NCI-H748 (cell line): ENCODE measurements around the gene EEF2.
"Not testable (repeated sequence)": the region's sequence is repeated elsewhere in the genome, so short reads cannot be mapped to it uniquely, and the experiment has no call there.

Experiments used
- DNase-seq: peaks from one replicate; lab custom pipeline; 2025; ENCODE audit not compliant: unreplicated experiment; lab: John Stamatoyannopoulos, UW

The EEF2 gene

DNA sequence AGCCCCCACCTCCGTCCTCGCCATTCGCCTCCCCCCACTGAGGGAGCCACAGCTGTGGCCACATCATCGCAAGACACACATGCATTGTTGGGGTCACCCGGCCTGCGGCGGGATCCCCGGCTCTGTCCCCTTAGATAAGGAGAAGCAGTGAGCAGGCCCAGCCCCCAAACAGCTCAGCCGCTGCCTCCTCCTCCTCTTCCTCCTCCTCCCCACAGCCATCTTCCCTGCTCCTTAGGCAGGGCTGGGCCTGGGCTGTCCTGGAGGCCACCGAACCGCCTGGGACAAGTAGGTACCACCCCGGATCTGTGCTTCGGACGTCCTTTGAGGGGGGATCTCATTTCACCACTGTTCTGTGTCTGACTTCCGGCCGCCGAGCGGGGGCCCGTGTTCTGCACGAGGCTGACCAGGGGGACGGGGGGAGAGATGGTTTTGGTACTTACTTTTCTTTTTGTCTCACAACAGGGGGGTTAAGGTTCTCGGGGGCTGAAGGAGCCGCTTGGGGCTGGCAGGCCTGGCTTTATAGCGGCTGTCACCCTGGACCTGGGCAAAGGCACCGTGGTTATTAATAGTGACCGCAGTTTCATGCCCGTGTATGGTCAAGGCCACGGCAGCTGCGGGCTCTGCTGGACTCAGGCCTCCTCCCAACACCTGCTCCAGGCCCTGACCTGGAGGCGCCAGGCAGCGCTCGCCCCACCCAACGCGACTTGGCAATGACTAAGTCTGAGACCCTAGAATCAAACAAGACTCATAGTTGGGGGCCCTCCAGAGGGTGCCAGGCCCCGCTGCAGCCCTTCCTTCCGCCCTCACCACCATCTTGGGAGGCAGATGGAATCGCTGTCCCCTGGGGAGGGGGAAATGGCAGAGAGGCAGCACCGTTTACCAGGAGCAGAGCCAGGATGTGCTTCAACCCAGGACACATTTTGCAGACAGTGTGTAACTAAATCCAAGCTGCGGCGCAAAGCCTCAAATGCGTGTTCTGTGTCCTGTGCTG is 34.1 kb downstream of the EEF2 start:
- DNase-seq: no peak

DNA sequence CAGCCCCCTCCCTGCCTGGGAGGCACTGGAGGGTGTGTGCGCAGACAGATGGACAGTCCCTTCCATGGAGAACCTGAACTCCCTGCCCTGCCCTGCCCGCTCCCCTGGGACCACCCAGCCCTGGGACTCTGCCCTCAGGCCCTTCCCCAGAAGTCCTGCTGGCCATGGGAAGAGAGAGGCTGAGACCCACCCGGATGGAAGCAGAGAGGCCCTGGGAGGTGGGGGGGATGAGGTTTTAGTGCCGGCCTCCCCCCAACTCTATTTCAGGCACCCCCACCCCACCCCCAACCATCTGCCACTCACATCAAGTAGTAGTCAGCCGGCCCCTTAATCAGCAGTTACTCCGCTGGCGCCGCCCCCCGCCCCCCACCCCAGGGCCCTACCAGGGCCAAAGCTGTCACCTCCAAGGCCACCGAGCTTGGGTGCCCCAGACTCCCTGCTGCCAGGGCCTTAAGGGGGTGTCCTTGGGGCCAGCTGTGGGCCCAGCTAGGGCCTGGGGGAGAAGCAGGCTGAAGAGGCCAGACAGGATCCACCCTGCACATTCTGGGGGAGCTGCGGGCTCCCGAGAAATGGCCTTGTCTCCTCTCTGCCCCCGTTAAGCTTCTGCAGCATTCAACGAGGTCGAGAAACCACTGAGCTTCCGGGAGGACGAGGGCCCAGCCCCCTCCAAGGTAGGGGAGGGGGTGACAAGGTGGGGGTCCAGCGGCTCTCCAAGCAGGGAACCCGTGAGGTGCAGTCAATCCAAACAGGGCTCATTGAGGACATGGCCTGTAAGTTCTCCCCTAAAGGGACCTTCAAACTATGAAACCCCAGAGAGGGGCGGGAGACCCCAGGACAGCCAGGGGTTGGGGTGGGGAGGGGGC is 35.0 kb downstream of the EEF2 start:
- DNase-seq: no peak

DNA sequence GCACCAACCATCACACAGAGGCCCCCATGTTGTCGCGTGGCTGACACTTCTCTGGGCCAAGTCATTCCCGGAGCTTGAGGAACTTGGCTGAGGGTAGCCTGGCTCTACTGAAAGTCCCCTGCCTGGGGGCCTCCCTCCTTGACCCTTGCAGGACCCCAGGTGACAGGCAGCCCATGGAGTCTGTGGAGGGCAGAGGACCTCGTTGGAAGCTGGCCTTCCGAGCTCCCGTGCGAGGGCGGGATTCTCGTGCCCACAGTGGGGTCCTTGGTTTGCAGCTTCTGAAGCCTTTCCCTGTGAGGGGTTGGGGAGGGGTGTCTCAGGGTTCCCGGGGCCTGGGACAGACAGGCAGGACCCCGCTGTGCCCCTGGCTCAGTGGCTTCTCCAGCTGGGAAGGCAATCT is 36.0 kb downstream of the EEF2 start:
- DNase-seq: no peak

DNA sequence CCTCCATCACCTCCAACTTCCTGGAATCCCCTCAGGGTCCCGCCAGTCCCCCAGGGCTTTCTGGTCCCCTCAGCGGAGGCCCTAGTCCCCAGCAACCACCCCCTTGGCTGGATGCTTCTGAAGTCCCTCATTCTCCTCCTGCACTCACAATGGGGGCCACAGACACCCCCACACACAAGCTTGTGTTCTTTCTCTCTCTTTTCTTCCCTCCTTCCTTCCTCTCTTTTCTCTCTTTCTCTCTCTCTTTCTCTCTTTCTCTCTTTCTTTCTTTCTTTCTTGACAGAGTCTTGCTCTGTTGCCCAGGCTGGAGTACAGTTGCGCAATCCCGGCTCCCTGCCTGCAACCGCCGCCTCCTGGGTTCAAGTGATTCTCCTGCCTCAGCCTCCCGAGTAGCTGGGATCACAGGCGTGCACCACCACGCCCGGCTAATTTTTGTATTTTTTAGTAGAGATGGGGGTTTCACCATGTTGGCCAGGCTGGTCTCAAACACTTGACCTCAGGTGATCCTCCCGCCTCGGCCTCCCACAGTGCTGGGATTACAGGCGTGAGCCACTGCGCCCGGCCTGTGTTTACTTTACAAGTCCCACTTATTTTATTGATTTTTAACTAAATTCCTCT is 37.8 kb downstream of the EEF2 start:
- not testable (repeated sequence) for DNase-seq

DNA sequence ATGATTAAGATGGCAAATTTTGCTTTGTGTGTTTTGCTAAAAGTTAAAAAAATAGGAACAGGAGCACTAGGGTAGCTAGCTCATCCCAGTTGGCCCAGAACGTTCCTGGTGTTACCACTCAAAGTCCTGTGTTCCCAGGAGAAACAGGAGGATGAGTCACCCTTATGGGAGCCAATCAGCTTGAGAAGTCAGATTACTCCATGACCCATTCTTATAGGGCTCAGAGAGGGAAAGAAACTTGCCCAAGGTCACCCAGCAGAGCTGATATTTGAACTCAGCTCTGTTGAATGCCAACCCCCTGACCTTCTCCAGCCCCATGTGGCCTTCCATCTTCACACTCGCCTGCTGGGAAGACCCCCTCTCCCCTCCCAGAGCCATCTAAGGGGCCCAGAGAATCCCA is 39.4 kb downstream of the EEF2 start:
- no peak for DNase-seq

DNA sequence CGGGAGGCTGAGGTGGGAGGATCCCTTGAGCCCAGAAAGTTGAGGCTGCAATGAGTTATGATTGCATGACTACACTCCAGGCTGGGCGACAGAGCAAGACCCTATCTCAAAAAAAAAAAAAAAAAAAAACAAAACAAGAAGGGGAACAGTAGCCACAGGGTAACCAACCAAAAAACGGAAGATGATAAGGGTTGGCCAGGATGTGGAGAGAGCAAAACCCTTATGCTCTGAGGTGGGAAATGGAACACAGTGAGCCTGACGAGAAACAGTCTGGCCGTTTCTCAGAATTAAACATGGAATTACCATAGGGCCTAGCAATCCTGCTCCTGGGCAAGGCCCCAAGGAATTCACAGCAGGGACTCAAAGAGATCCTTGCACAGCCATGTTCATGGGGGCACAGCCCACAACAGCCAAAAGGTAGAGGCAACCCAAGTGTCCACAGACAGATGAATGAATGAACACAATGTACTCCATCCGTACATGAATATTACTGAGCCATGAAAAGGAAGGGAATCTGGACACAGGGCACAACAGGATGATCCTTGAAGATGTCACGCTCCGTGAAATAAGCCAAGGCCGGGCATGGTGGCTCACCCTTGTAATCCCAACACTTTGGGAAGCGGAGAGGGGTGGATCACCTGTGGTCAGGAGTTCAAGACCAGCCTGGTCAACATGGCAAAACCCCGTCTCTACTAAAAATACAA is 41.1 kb downstream of the EEF2 start:
- DNase-seq: no peak

DNA sequence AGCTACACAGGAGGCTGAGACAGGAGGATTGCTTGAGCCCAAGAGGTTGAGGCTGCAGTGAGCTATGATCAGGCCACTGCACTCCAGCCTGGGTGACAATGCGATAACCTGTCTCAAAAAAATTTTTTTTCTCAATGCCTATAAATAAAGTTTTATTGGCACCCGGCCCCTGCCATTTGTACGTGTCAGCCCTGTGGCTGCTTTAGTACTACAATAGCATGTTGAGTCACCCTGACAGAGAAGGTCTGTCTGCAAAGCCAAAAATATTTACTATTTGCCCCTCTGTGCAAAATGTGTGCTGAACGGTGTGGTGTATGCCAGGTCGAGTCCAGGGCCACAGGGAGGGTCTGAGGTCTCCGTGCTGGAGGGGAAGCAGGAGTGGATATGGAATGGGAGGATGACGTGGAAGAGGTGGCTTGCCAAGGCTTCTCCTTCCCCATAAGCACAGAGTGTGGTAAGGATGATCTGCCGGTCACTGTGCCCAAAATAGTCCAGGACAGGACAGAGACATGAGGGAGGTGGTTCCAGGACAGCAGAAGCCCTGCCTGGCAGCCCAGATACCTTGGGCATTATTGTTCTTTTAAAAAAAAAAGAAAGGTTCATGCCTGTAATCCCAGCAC is 42.4 kb downstream of the EEF2 start:
- DNase-seq: no peak

DNA sequence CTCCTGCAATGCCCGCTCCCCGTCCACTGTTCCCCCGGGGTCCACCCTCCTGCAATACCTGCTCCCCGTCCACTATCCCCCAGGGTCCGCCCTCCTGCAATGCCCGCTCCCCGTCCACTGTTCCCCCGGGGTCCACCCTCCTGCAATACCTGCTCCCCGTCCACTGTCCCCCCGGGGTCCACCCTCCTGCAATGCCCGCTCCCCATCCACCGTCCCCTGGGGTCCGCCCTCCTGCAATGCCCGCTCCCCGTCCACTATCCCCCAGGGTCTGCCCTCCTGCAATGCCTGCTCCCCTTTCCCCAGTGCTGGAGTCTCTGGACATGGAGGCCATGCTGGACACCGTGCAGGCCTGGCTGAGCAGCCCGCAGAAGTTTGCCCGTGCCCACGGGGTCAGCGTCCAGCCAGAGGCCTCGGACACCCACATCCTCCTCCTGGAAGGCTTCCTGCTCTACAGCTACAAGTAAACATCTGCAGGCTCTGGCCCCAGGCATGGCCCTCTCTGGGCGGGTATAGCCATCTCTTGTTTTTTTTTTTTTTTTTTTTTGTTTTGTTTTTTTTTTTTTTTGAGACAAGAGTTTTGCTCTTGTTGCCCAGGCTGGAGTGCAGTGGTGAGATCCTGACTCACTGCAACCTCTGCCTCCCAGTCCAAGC is 46.8 kb downstream of the EEF2 start:
- not testable (repeated sequence) for DNase-seq

DNA sequence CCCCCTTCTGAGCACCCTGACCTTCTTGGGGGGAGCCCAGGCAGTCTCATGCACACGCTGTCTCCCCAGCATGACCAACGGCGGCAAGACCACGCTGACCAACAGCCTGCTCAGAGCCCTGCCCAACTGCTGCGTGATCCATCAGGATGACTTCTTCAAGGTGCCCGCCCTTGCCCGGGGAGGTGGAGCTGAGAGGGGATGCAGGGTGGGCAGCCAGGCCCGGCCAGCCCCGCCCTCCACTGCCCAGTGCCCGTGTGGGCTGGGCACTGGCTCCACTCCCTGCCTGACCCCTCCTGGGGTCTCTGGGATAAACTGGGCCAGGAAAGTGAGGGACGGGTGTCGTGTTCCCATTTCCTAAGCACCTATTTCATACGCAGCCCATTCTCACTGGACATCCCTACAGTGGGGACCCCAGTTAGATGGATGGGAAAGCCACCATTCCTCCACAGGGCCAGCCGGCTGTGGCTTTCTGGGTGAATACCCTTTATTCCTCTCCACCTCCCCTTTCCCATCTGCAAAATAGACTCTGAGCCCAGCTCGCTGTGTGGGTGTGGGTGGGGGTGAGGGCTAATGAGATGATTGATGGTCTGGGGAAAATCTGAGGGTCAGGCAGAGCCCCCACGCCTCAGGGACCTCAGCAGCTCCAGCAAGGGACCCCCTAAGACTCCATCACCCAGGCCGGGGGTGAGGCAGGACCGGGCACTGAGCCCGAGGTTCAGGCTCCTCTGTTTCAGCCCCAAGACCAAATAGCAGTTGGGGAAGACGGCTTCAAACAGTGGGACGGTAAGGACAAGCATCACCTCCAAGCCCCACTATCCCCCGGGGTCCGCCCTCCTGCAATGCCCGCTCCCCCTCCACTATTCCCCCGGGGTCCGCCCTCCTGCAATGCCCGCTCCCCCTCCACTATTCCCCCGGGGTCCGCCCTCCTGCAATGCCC is 48.5 kb downstream of the EEF2 start:
- no peak for DNase-seq

DNA sequence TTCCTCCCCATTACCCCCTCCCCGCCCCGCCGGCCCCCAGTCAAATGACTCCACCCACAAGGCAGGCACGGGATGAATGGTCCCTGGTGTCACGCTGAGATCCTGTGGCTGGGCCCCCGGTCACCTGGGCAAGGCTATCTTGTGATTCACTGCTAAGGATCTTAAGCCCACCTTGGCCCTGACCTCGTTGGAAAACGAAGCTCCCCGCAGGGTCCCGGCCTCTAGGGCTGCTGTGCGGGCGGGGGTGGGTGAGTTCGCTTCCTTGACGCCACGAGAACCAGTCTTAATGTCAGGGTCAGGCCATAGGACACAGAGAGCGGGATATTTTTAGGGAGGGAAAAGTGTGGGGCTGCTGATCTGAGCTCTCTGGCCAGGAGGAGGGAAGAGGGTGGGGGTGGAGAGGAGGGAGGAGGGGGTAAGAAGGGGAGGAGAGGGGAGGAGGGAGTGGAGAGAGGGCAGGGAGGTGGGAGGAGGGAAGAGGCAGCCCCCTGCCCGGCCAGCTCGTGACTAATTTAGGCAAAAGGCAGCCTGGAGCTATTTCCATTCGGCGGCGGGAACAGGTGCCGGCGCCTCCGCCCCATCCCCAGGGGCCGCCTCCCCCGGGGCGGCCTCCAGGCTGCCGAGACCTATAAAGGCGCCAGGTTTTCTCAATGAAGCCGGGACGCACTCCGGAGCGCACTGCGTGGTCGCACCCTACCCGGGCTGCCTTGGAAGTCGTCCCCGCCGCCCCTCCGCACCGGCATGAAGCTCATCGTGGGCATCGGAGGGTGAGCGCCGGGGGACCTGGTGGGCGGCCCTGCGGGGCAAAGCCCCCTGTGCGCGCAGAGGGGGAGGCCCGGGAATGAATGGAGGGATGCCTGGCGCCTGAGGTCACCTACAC is 52.1 kb downstream of the EEF2 start, which contains the start of gene NMRK2:
Gene NMRK2, plus strand, starts transcription at position 139 of the 880 bp plus-strand sequence. Its CDS starts 603 bp downstream, at position 742.
- DNase-seq: no peak

DNA sequence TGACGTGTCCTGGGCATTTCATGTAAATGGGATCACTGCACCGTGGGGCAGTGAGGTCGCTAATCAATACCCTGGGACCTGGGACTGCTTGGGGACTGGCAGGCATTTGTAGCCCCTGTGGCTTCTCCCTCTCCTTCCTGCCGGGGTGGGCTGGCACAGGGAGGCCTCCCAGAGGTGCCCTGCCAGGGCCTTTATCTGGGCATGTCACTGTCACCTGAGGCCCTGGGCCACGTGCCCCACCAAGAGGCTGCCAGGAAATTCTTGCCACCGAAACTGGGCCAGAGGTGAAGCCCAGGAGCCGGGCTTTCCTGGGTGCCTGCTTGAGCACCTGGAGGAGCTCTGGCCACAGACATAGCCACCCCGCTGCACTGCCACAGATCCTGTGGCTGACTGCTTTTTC is 54.2 kb downstream of the EEF2 start:
- no peak for DNase-seq
